Panc1 (cell line): ENCODE results near the gene ZDHHC4. TPM values are rescaled to one million over a fixed set of nuclear protein-coding genes. Genes with fewer than 3 reads are reported as not detected.

ENCODE experiments used
- ATAC-seq: fragments of 200-7000 bp; cut with Tn5 transposase; 2 replicates; pipeline ENCODE4 v1.9.1; 2020; ENCODE audit warnings: mild to moderate bottlenecking, moderate library complexity
- BruUV-seq: library from RNA; stranded (reverse); fragments of 400-500 nt; replicated peaks from 2 replicates; lab custom pipeline; 2021; lab: Mats Ljungman, UMichigan
- CTCF ChIA-PET: fragments of 300-600 bp; sonication (Branson Sonifier 250); formaldehyde crosslinking; loops from one replicate; lab custom pipeline; 2022; ENCODE audit warnings: antibody characterized with exemption; lab: Charles Lee
- POLR2A ChIA-PET: fragments of 300-600 bp; sonication (Branson Sonifier 250); formaldehyde crosslinking; loops from one replicate; lab custom pipeline; 2022; ENCODE audit warnings: antibody characterized with exemption; lab: Charles Lee
- DNase-seq: peaks from one replicate; pipeline ENCODE4 v3.0.0-alpha.2; 2010; ENCODE audit warnings: low read depth, low spot score
- H3K27ac ChIP-seq: 2 replicates; pipeline ENCODE4 v1.5.1; 2011; ENCODE audit warnings: mild to moderate bottlenecking, low read length, inconsistent platforms
- H3K27me3 ChIP-seq: fragments of 200-500 bp; sonication (Bioruptor generic); 2 replicates; pipeline ENCODE4 v1.6.0; 2014; ENCODE audit warnings: low read length, inconsistent platforms; ENCODE audit not compliant: control insufficient read depth, insufficient read depth
- H3K36me3 ChIP-seq: fragments of 200-500 bp; sonication (Bioruptor generic); 2 replicates; pipeline ENCODE4 v1.5.1; 2014; ENCODE audit warnings: inconsistent platforms, mild to moderate bottlenecking, low read length, moderate library complexity; ENCODE audit not compliant: control insufficient read depth, insufficient read depth
- H3K4me1 ChIP-seq: 2 replicates; pipeline ENCODE4 v1.5.1; 2011; ENCODE audit warnings: inconsistent platforms, mild to moderate bottlenecking, low read length, moderate library complexity; ENCODE audit not compliant: control insufficient read depth, insufficient read depth
- H3K4me3 ChIP-seq, 2 experiments: 2 replicates each; pipeline ENCODE4 v1.5.1; 2011 to 2012; ENCODE audit warnings: low read depth in 2 of 2, low read length in 2 of 2, mild to moderate bottlenecking in 2 of 2, inconsistent platforms in 1 of 2, moderate library complexity in 1 of 2
- H3K9me3 ChIP-seq: fragments of 200-500 bp; sonication (Bioruptor generic); 2 replicates; pipeline ENCODE4 v1.5.1; 2014; ENCODE audit warnings: low read depth, mild to moderate bottlenecking, inconsistent platforms, low read length, moderate library complexity; ENCODE audit not compliant: control insufficient read depth, insufficient read depth
- CTCF ChIP-seq: fragments of 450-650 bp; IDR thresholded peaks from 2 replicates; pipeline ENCODE4 v1.5.1; 2017; ENCODE audit warnings: mild to moderate bottlenecking
- POLR2AphosphoS5 ChIP-seq: IDR thresholded peaks from 2 replicates; pipeline ENCODE4 v1.6.1; 2012; ENCODE audit warnings: mild to moderate bottlenecking, low read depth, low read length, moderate library complexity
- REST ChIP-seq, 2 experiments: IDR thresholded peaks; 2 replicates each; pipeline ENCODE4 v1.6.1; 2011 to 2012; ENCODE audit warnings: low read depth in 2 of 2, control low read depth in 1 of 2, low read length in 1 of 2, mild to moderate bottlenecking in 1 of 2, moderate library complexity in 1 of 2; ENCODE audit not compliant: insufficient read depth in 1 of 2
- SIN3A ChIP-seq: IDR thresholded peaks from 2 replicates; pipeline ENCODE4 v1.6.1; 2012; ENCODE audit warnings: low read depth, mild to moderate bottlenecking, low read length, moderate library complexity, borderline replicate concordance; ENCODE audit not compliant: insufficient read depth
- TCF7L2 ChIP-seq: IDR thresholded peaks from 2 replicates; pipeline ENCODE4 v1.6.1; 2011; ENCODE audit warnings: mild to moderate bottlenecking, low read depth, low read length, inconsistent platforms
- in situ Hi-C: cut with HindIII; loops from 2 replicates; pipeline ENCODE4 v1.10.0; 2016; ENCODE audit warnings: low sequenced_read_pairs, low pct_unique_long_range_greater_than_20kb
- intact Hi-C: fragments of 100-400 bp; cut with micrococcal nuclease; formaldehyde crosslinking; loops from one replicate; pipeline ENCODE4 v1.10.0; 2022; ENCODE audit not compliant: unreplicated experiment
- total RNA-seq: library from RNA; stranded (reverse); gene quantifications from one replicate; pipeline ENCODE4 v1.2.1, GENCODE V29; 2021; ENCODE audit not compliant: unreplicated experiment

The ZDHHC4 gene
- total RNA-seq, 1 experiment from 2014 or later = 113 TPM

GRCh38 chr7:6567886-6568285 is 9.4 kb upstream of the ZDHHC4 start:
- intact Hi-C loops = no loop called here
- H3K36me3 ChIP-seq = no peaks in the 10 kb centered on the region
- no peak overlapping the region for H3K4me3 ChIP-seq
- no peak for ATAC-seq
- CTCF ChIA-PET = no interaction called here
- BruUV-seq = no TSS peak
- POLR2A ChIA-PET = no interaction called here
- DNase-seq = no peak
- no peak overlapping the region for H3K27ac ChIP-seq
- TF ChIP-seq REST (IDR thresholded peaks at IDR 0.05; ENCODE audit: insufficient read depth in 1 of 2, low read depth in 2 of 2, low read length in 1 of 2) (no peak), CTCF (no peak), TCF7L2 (no peak), POLR2AphosphoS5 (no peak), SIN3A (no peak)
- no peaks in the 10 kb centered on the region for H3K27me3 ChIP-seq
- H3K4me1 ChIP-seq = no peaks in the 10 kb centered on the region
- H3K9me3 ChIP-seq = no peaks in the 10 kb centered on the region
- in situ Hi-C loops = no loop called here

GRCh38 chr7:6571160-6571779 is 6.0 kb upstream of the ZDHHC4 start:
- H3K27me3 ChIP-seq = no peaks in the 10 kb centered on the region
- H3K9me3 ChIP-seq = no peaks in the 10 kb centered on the region
- H3K4me3 ChIP-seq = no peak overlapping the region
- H3K4me1 ChIP-seq = peaks cover 8% of the 10 kb centered on the region
- no peaks in the 10 kb centered on the region for H3K36me3 ChIP-seq
- H3K27ac ChIP-seq = no peak overlapping the region
- CTCF ChIA-PET = no interaction called here
- peak; percentile 43 for ATAC-seq
- intact Hi-C loops = no loop called here
- POLR2A ChIA-PET = interaction anchor here (0.7 kb wide), 1 partner anchor 13 kb away, joined by 3 read pairs; no protein-coding TSS in a partner anchor
- in situ Hi-C loops = no loop called here
- BruUV-seq = no TSS peak
- TF ChIP-seq CTCF = no peak
- no peak for TF ChIP-seq POLR2AphosphoS5
- no peak for TF ChIP-seq REST (IDR thresholded peaks at IDR 0.05; ENCODE audit: insufficient read depth in 1 of 2, low read depth in 2 of 2, low read length in 1 of 2)
- no peak for TF ChIP-seq TCF7L2
- no peak for TF ChIP-seq SIN3A
- no peak for DNase-seq
